ENCODE results near the gene CACTIN. TPM values are rescaled to one million over a fixed set of nuclear protein-coding genes. Genes with fewer than 3 reads are reported as not detected.

CACTIN gene
- total RNA-seq, 6 donors from 2014 or later: 21.5 to 97.4 (median 25.5) TPM

Small RNA genes lying within 50 kb of the gene (small RNA-seq; reads per million reads assigned to genes)
- gene AC005786.1: 0 reads per million in 4 donors

Other genes starting within 250 kb of the CACTIN start
- gene SMIM24, start 146.3 kb downstream of the CACTIN start, total RNA-seq: 1 to 10 TPM in 1 of 6 donors, not detected in 5; 1.7 TPM
- not detected for gene SMIM44, start 143.3 kb downstream of the CACTIN start, total RNA-seq
- 10 to 100 TPM; 13.3 to 26.8 (median 17.3) TPM for gene DOHH, start 126.1 kb downstream of the CACTIN start, total RNA-seq
- 100 to 1,000 TPM in 1 of 6 donors, 10 to 100 TPM in 5; 19.9 to 110 (median 37.5) TPM for gene FZR1, start 120.5 kb downstream of the CACTIN start, total RNA-seq
- 1 to 10 TPM in 3 of 6 donors, not detected in 3; 1.6 to 7.3 (median 6.2) TPM for gene TEKTIP1, start 87.6 kb downstream of the CACTIN start, total RNA-seq
- 100 to 1,000 TPM in 2 of 6 donors, 10 to 100 TPM in 4; 44.2 to 178 (median 96.0) TPM for gene MFSD12, start 69.2 kb downstream of the CACTIN start, total RNA-seq
- gene HMG20B, start 53.8 kb downstream of the CACTIN start, total RNA-seq: 100 to 1,000 TPM in 2 of 6 donors, 10 to 100 TPM in 4; 79.5 to 183 (median 85.9) TPM
- 1 to 10 TPM in 5 of 6 donors, under 1 TPM in 1; 0.91 to 5.2 (median 1.4) TPM for gene GIPC3, start 41.3 kb downstream of the CACTIN start, total RNA-seq
- gene TBXA2R, start 19.9 kb downstream of the CACTIN start, total RNA-seq: 1 to 10 TPM in 5 of 6 donors, under 1 TPM in 1; 0.49 to 7.0 (median 2.6) TPM
- gene PIP5K1C, start 73.7 kb upstream of the CACTIN start, total RNA-seq: 10 to 100 TPM; 24.6 to 64.1 (median 43.1) TPM
- gene TJP3, start 81.6 kb upstream of the CACTIN start, total RNA-seq: 10 to 100 TPM; 27.2 to 94.3 (median 55.5) TPM
- 10 to 100 TPM; 13.4 to 92.2 (median 21.6) TPM for gene APBA3, start 134.9 kb upstream of the CACTIN start, total RNA-seq
- 10 to 100 TPM; 16.8 to 83.9 (median 65.5) TPM for gene MRPL54, start 135.9 kb upstream of the CACTIN start, total RNA-seq
- gene RAX2, start 145.4 kb upstream of the CACTIN start, total RNA-seq: not detected
- gene MATK, start 159.6 kb upstream of the CACTIN start, total RNA-seq: 10 to 100 TPM in 5 of 6 donors, 1 to 10 TPM in 1; 9.6 to 20.1 (median 13.1) TPM
- 1 to 10 TPM in 1 of 6 donors, under 1 TPM in 2, not detected in 3; 0.11 to 4.2 (median 0.30) TPM for gene ZFR2, start 242.2 kb upstream of the CACTIN start, total RNA-seq